ENCODE results near the gene TASL.

GRCh38 chrX:30580641-30581040 lies 3.1 kb upstream of the TASL start:
- TF ChIP-seq FOSL1 (IDR thresholded peaks at IDR 0.05; ENCODE audit: insufficient read depth, low read depth, low read length) (no peak), GTF2F1 (IDR thresholded peaks at IDR 0.05; ENCODE audit: borderline replicate concordance, low read depth, low read length) (no peak), ATF3 (IDR thresholded peaks at IDR 0.05; ENCODE audit: insufficient read depth, low read depth, low read length) (no peak), POLR2AphosphoS5 (IDR thresholded peaks at IDR 0.05; ENCODE audit: low read depth, low read length) (no peak), POLR2A (IDR thresholded peaks at IDR 0.05; ENCODE audit: control extremely low read depth in 1 of 2, low read depth in 2 of 2, low read length in 2 of 2) (no peak), TBP (IDR thresholded peaks at IDR 0.05; ENCODE audit: low read depth, low read length) (no peak), NRF1 (IDR thresholded peaks at IDR 0.05; ENCODE audit: low read depth, low read length) (no peak), RNF2 (IDR thresholded peaks at IDR 0.05; ENCODE audit: borderline replicate concordance, low read depth, low read length, missing control alignments, poor library complexity, severe bottlenecking) (no peak), HDAC2 (IDR thresholded peaks at IDR 0.05; ENCODE audit: borderline replicate concordance in 1 of 2, low read depth in 2 of 2, low read length in 2 of 2) (no peak)
- TF ChIP-seq, protein P1, sequence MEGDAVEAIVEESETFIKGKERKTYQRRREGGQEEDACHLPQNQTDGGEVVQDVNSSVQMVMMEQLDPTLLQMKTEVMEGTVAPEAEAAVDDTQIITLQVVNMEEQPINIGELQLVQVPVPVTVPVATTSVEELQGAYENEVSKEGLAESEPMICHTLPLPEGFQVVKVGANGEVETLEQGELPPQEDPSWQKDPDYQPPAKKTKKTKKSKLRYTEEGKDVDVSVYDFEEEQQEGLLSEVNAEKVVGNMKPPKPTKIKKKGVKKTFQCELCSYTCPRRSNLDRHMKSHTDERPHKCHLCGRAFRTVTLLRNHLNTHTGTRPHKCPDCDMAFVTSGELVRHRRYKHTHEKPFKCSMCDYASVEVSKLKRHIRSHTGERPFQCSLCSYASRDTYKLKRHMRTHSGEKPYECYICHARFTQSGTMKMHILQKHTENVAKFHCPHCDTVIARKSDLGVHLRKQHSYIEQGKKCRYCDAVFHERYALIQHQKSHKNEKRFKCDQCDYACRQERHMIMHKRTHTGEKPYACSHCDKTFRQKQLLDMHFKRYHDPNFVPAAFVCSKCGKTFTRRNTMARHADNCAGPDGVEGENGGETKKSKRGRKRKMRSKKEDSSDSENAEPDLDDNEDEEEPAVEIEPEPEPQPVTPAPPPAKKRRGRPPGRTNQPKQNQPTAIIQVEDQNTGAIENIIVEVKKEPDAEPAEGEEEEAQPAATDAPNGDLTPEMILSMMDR (IDR thresholded peaks at IDR 0.05; ENCODE audit: control extremely low read depth in 1 of 3, insufficient read depth in 1 of 3, low read depth in 1 of 3, low read length in 3 of 3), result no peak
